Effector memory CD8-positive, alpha-beta T cell (primary cell): ENCODE data around the gene COQ2.

Experiments
- ATAC-seq: fragments of 150-1000 bp; cut with Tn5 transposase; replicated peaks from 2 replicates; pipeline ENCODE4 v1.10.0; 2021; ENCODE audit warnings: mild to moderate bottlenecking, moderate library complexity
- DNase-seq, 3 experiments: peaks; one replicate each; pipeline ENCODE4 v3.0.0; 2021
- H3K27ac Mint-ChIP-seq, 2 donors: one replicate each; pipeline ENCODE4 v1.8.0; 2022; ENCODE audit warnings: mild to moderate bottlenecking in 2 of 2, mixed read lengths in 2 of 2, moderate library complexity in 2 of 2
- H3K27me3 Mint-ChIP-seq, 2 donors: one replicate each; pipeline ENCODE4 v1.8.0; 2022; ENCODE audit warnings: mixed read lengths in 2 of 2
- H3K36me3 Mint-ChIP-seq: one replicate; pipeline ENCODE4 v1.8.0; 2022; ENCODE audit warnings: mild to moderate bottlenecking, moderate library complexity, mixed read lengths; ENCODE audit not compliant: insufficient read depth
- H3K4me1 Mint-ChIP-seq, 2 donors: one replicate each; pipeline ENCODE4 v1.8.0; 2022; ENCODE audit warnings: low read depth in 2 of 2, mixed read lengths in 2 of 2
- H3K4me3 Mint-ChIP-seq, 2 donors: one replicate each; pipeline ENCODE4 v1.8.0; 2022; ENCODE audit warnings: mild to moderate bottlenecking in 2 of 2, mixed read lengths in 2 of 2, moderate library complexity in 2 of 2
- H3K9me3 Mint-ChIP-seq, 2 donors: one replicate each; pipeline ENCODE4 v1.8.0; 2022; ENCODE audit warnings: mixed read lengths in 2 of 2

Gene COQ2

GRCh38 chr4:83272900-83273299, 11.7 kb downstream of the COQ2 start:
- H3K27ac Mint-ChIP-seq = no peak overlapping the region
- H3K4me3 Mint-ChIP-seq = no peak overlapping the region
- ATAC-seq = no peak
- no peak for DNase-seq
- H3K9me3 Mint-ChIP-seq = no peaks in the 10 kb centered on the region
- H3K36me3 Mint-ChIP-seq = peaks cover 7% of the 10 kb centered on the region
- peaks cover 12 to 15% of the 10 kb centered on the region in 2 donors for H3K4me1 Mint-ChIP-seq
- no peaks in the 10 kb centered on the region for H3K27me3 Mint-ChIP-seq

GRCh38 chr4:83269256-83269655, 15.3 kb downstream of the COQ2 start:
- Mint-ChIP-seq H3K27ac (no peak overlapping the region), H3K9me3 (no peaks in the 10 kb centered on the region), H3K27me3 (no peaks in the 10 kb centered on the region), H3K4me3 (no peak overlapping the region), H3K4me1 (peaks cover 6 to 9% of the 10 kb centered on the region in 2 donors), H3K36me3 (peaks cover 9% of the 10 kb centered on the region)
- no peak for ATAC-seq
- DNase-seq = no peak

- no peak overlapping the region for H3K4me3 Mint-ChIP-seq
- H3K9me3 Mint-ChIP-seq = no peaks in the 10 kb centered on the region
- H3K27ac Mint-ChIP-seq = peak overlapping the region in 1 of 2 donors; percentile 7
- H3K27me3 Mint-ChIP-seq = no peaks in the 10 kb centered on the region
- ATAC-seq (no peak), DNase-seq (no peak)
- peaks cover 5% of the 10 kb centered on the region for H3K36me3 Mint-ChIP-seq
- peaks cover 6 to 9% of the 10 kb centered on the region in 2 donors for H3K4me1 Mint-ChIP-seq
Measured at GRCh38 chr4:83268491-83268890, 16.1 kb downstream of the COQ2 start.

GRCh38 chr4:83267830-83268475, 16.6 kb downstream of the COQ2 start:
- H3K27me3 Mint-ChIP-seq = no peaks in the 10 kb centered on the region
- ATAC-seq (no peak), DNase-seq (no peak)
- H3K4me3 Mint-ChIP-seq = no peak overlapping the region
- peaks cover 5% of the 10 kb centered on the region for H3K36me3 Mint-ChIP-seq
- H3K9me3 Mint-ChIP-seq = no peaks in the 10 kb centered on the region
- peak overlapping the region in 1 of 2 donors; percentile 7 for H3K27ac Mint-ChIP-seq
- H3K4me1 Mint-ChIP-seq = peaks cover 6 to 9% of the 10 kb centered on the region in 2 donors

- H3K27ac Mint-ChIP-seq = peak overlapping the region in 1 of 2 donors; percentile 7
- ATAC-seq = peak; percentile 61
- H3K27me3 Mint-ChIP-seq = no peaks in the 10 kb centered on the region
- no peak for DNase-seq
- H3K4me1 Mint-ChIP-seq = peaks cover 6 to 9% of the 10 kb centered on the region in 2 donors
- peaks cover 5% of the 10 kb centered on the region for H3K36me3 Mint-ChIP-seq
- H3K4me3 Mint-ChIP-seq = no peak overlapping the region
- no peaks in the 10 kb centered on the region for H3K9me3 Mint-ChIP-seq
Measured at GRCh38 chr4:83267121-83267829, 17.3 kb downstream of the COQ2 start.

- peak; percentile 66 for ATAC-seq
- H3K9me3 Mint-ChIP-seq = no peaks in the 10 kb centered on the region
- no peak for DNase-seq
- peaks cover 5% of the 10 kb centered on the region for H3K36me3 Mint-ChIP-seq
- H3K27me3 Mint-ChIP-seq = no peaks in the 10 kb centered on the region
- H3K4me1 Mint-ChIP-seq = peaks cover 6 to 9% of the 10 kb centered on the region in 2 donors
- H3K4me3 Mint-ChIP-seq = no peak overlapping the region
- no peak overlapping the region for H3K27ac Mint-ChIP-seq
Measured at GRCh38 chr4:83266689-83267088, 17.9 kb downstream of the COQ2 start.

- Mint-ChIP-seq H3K27me3 (no peaks in the 10 kb centered on the region), H3K9me3 (no peaks in the 10 kb centered on the region), H3K27ac (no peak overlapping the region), H3K36me3 (peaks cover 9% of the 10 kb centered on the region), H3K4me3 (no peak overlapping the region), H3K4me1 (peaks cover 11 to 12% of the 10 kb centered on the region in 2 donors)
- ATAC-seq (no peak), DNase-seq (no peak)
Measured at GRCh38 chr4:83263106-83263505, 21.5 kb downstream of the COQ2 start.

- Mint-ChIP-seq H3K27me3 (no peaks in the 10 kb centered on the region), H3K9me3 (no peaks in the 10 kb centered on the region), H3K36me3 (peaks cover 9% of the 10 kb centered on the region), H3K4me3 (no peak overlapping the region), H3K27ac (no peak overlapping the region), H3K4me1 (peaks cover 8 to 11% of the 10 kb centered on the region in 2 donors)
- ATAC-seq (no peak), DNase-seq (no peak)
Measured at GRCh38 chr4:83262682-83263081, 21.9 kb downstream of the COQ2 start.

- no peak for DNase-seq
- Mint-ChIP-seq H3K4me1 (peaks cover 8 to 12% of the 10 kb centered on the region in 2 donors), H3K9me3 (no peaks in the 10 kb centered on the region), H3K27me3 (no peaks in the 10 kb centered on the region), H3K4me3 (no peak overlapping the region), H3K27ac (no peak overlapping the region), H3K36me3 (peaks cover 9% of the 10 kb centered on the region)
- no peak for ATAC-seq
Measured at GRCh38 chr4:83261307-83261706, 23.3 kb downstream of the COQ2 start.

GRCh38 chr4:83259586-83259985, 25.0 kb downstream of the COQ2 start:
- peaks cover 8 to 12% of the 10 kb centered on the region in 2 donors for H3K4me1 Mint-ChIP-seq
- DNase-seq = no peak
- H3K4me3 Mint-ChIP-seq = no peak overlapping the region
- ATAC-seq = no peak
- no peak overlapping the region for H3K27ac Mint-ChIP-seq
- H3K36me3 Mint-ChIP-seq = peaks cover 4% of the 10 kb centered on the region
- H3K9me3 Mint-ChIP-seq = no peaks in the 10 kb centered on the region
- H3K27me3 Mint-ChIP-seq = no peaks in the 10 kb centered on the region

GRCh38 chr4:83258461-83258860, 26.1 kb downstream of the COQ2 start:
- Mint-ChIP-seq H3K27ac (no peak overlapping the region), H3K4me3 (no peak overlapping the region), H3K4me1 (peaks cover 12 to 13% of the 10 kb centered on the region in 2 donors), H3K27me3 (no peaks in the 10 kb centered on the region), H3K36me3 (peaks cover 4% of the 10 kb centered on the region), H3K9me3 (no peaks in the 10 kb centered on the region)
- DNase-seq = no peak
- ATAC-seq = no peak

GRCh38 chr4:83257811-83258210, 26.8 kb downstream of the COQ2 start:
- ATAC-seq (no peak), DNase-seq (no peak)
- no peak overlapping the region for H3K27ac Mint-ChIP-seq
- peaks cover 15 to 17% of the 10 kb centered on the region in 2 donors for H3K4me1 Mint-ChIP-seq
- H3K9me3 Mint-ChIP-seq = no peaks in the 10 kb centered on the region
- H3K4me3 Mint-ChIP-seq = no peak overlapping the region
- peaks cover 5% of the 10 kb centered on the region for H3K36me3 Mint-ChIP-seq
- no peaks in the 10 kb centered on the region for H3K27me3 Mint-ChIP-seq

- H3K4me1 Mint-ChIP-seq = peaks cover 32 to 39% of the 10 kb centered on the region in 2 donors
- H3K4me3 Mint-ChIP-seq = no peak overlapping the region
- no peak for DNase-seq
- no peak overlapping the region for H3K27ac Mint-ChIP-seq
- no peaks in the 10 kb centered on the region for H3K9me3 Mint-ChIP-seq
- H3K27me3 Mint-ChIP-seq = no peaks in the 10 kb centered on the region
- peaks cover 7% of the 10 kb centered on the region for H3K36me3 Mint-ChIP-seq
- no peak for ATAC-seq
Measured at GRCh38 chr4:83255584-83255983, 29.0 kb downstream of the COQ2 start.

- Mint-ChIP-seq H3K4me1 (peaks cover 23 to 31% of the 10 kb centered on the region in 2 donors), H3K27ac (peak overlapping the region in 1 of 2 donors; percentile 22), H3K4me3 (peak overlapping the region; percentile 29 to 41), H3K27me3 (no peaks in the 10 kb centered on the region), H3K36me3 (peaks cover 3% of the 10 kb centered on the region), H3K9me3 (no peaks in the 10 kb centered on the region)
- DNase-seq (peak; percentile 77 to 80 (median 78)), ATAC-seq (peak; percentile 97)
Measured at GRCh38 chr4:83252782-83253405, 31.7 kb downstream of the COQ2 start.
